HepG2 (cell line): ENCODE data around the gene C14orf93. TPM values are rescaled to one million over a fixed set of nuclear protein-coding genes. Genes with fewer than 3 reads are reported as not detected.

Experiments used
- ATF1 ChIP-seq: IDR thresholded peaks from 2 replicates; pipeline ENCODE4 v1.6.1; 2016; ENCODE audit warnings: mild to moderate bottlenecking, control low read depth
- ATRX ChIP-seq: sonication (generic); formaldehyde crosslinking; IDR thresholded peaks from 2 replicates; pipeline ENCODE4 v1.4.0; 2020; ENCODE audit warnings: missing genetic modification reagents, borderline replicate concordance
- BORCS8-MEF2B ChIP-seq: sonication (generic); formaldehyde crosslinking; IDR thresholded peaks from 2 replicates; pipeline ENCODE4 v1.8.0; 2022; ENCODE audit warnings: mild to moderate bottlenecking, missing genetic modification reagents
- FOXO1 ChIP-seq: sonication (generic); formaldehyde crosslinking; IDR thresholded peaks from 2 replicates; pipeline ENCODE4 v1.4.0; 2020; ENCODE audit warnings: missing genetic modification reagents
- GFI1 ChIP-seq: sonication (generic); formaldehyde crosslinking; IDR thresholded peaks from 2 replicates; pipeline ENCODE4 v1.5.0; 2020; ENCODE audit warnings: missing genetic modification reagents, mild to moderate bottlenecking, borderline replicate concordance
- MTA1 ChIP-seq: sonication (generic); formaldehyde crosslinking; IDR thresholded peaks from 2 replicates; pipeline ENCODE4 v1.4.0; 2020; ENCODE audit warnings: missing genetic modification reagents, mild to moderate bottlenecking, borderline replicate concordance
- NCOA2 ChIP-seq: sonication (generic); formaldehyde crosslinking; IDR thresholded peaks from 2 replicates; pipeline ENCODE4 v1.8.0; 2022; ENCODE audit warnings: inconsistent platforms
- POLR2A ChIP-seq, 2 experiments: IDR thresholded peaks; 2 replicates each; pipeline ENCODE4 v1.6.1; 2011; ENCODE audit warnings: low read depth in 2 of 2, low read length in 2 of 2, mild to moderate bottlenecking in 1 of 2, moderate library complexity in 1 of 2; ENCODE audit not compliant: insufficient read depth in 1 of 2
- POLR2G ChIP-seq: fragments of 200-400 bp; formaldehyde crosslinking; IDR thresholded peaks from 2 replicates; pipeline ENCODE4 v1.6.1; 2018; ENCODE audit warnings: mild to moderate bottlenecking, low read depth, low read length, moderate library complexity
- RBM22 ChIP-seq: fragments of 200-400 bp; formaldehyde crosslinking; optimal IDR thresholded peaks from 2 replicates; pipeline ENCODE3; 2017; ENCODE audit warnings: mild to moderate bottlenecking, low read length, moderate library complexity
- REPIN1 ChIP-seq: sonication (generic); formaldehyde crosslinking; IDR thresholded peaks from 2 replicates; pipeline ENCODE4 v1.8.0; 2022; ENCODE audit warnings: missing genetic modification reagents, low read depth, mild to moderate bottlenecking, borderline replicate concordance
- SIX1 ChIP-seq: sonication (generic); formaldehyde crosslinking; IDR thresholded peaks from 2 replicates; pipeline ENCODE4 v1.4.0; 2020; ENCODE audit warnings: missing genetic modification reagents, borderline replicate concordance
- SMAD3 ChIP-seq: sonication (generic); formaldehyde crosslinking; IDR thresholded peaks from 2 replicates; pipeline ENCODE4 v1.4.0; 2020; ENCODE audit warnings: missing genetic modification reagents
- ZFAT ChIP-seq: sonication (generic); formaldehyde crosslinking; conservative IDR thresholded peaks from 2 replicates; pipeline ENCODE4 v1.8.1; 2023; ENCODE audit warnings: missing genetic modification reagents, inconsistent platforms
- ZIK1 ChIP-seq: sonication (generic); formaldehyde crosslinking; IDR thresholded peaks from 2 replicates; pipeline ENCODE4 v1.5.0; 2020; ENCODE audit warnings: mild to moderate bottlenecking, low read depth, missing genetic modification reagents, borderline replicate concordance
- ZNF264 ChIP-seq: sonication (generic); formaldehyde crosslinking; IDR thresholded peaks from 2 replicates; pipeline ENCODE4 v1.4.0; 2020; ENCODE audit warnings: missing genetic modification reagents
- ZNF274 ChIP-seq: sonication (generic); formaldehyde crosslinking; IDR thresholded peaks from 2 replicates; pipeline ENCODE4 v1.5.1; 2020; ENCODE audit warnings: mild to moderate bottlenecking, missing genetic modification reagents
- ZNF547 ChIP-seq: sonication (generic); formaldehyde crosslinking; IDR thresholded peaks from 2 replicates; pipeline ENCODE4 v1.5.1; 2020; ENCODE audit warnings: mild to moderate bottlenecking, missing genetic modification reagents
- ZNF615 ChIP-seq: sonication (generic); formaldehyde crosslinking; IDR thresholded peaks from 2 replicates; pipeline ENCODE4 v1.5.0; 2020; ENCODE audit warnings: mild to moderate bottlenecking, missing genetic modification reagents, borderline replicate concordance
- ZNF747 ChIP-seq: sonication (generic); formaldehyde crosslinking; IDR thresholded peaks from 2 replicates; pipeline ENCODE4 v1.8.1; 2023; ENCODE audit warnings: missing genetic modification reagents, mild to moderate bottlenecking, borderline replicate concordance
- ZZZ3 ChIP-seq: sonication (generic); formaldehyde crosslinking; IDR thresholded peaks from 2 replicates; pipeline ENCODE4 v1.4.0; 2020; ENCODE audit warnings: missing genetic modification reagents, mild to moderate bottlenecking, borderline replicate concordance
- polyA plus RNA-seq, 8 experiments: library from polyadenylated mRNA; depleted of rRNA in 3 of 8; stranded (reverse) in 7 of 8; unstranded in 1 of 8; fragments of >200 nt; fragmentation: Illumina TruSeq in 4 of 8; extraction: Trizol in 4 of 8; gene quantifications; 2 replicates each; pipeline versions ENCODE4 v1.2.1 to v1.2.3, GENCODE V29; 2011 to 2016; ENCODE audit warnings: low read depth in 4 of 8, missing spikeins in 1 of 8, mixed read lengths in 1 of 8; ENCODE audit not compliant: insufficient read depth in 1 of 8
- total RNA-seq, 5 experiments: library from RNA; depleted of rRNA; stranded (reverse); fragments of >200 nt; fragmentation: Illumina TruSeq; extraction: Trizol; gene quantifications; 2 replicates each; pipeline ENCODE4 v1.2.3, GENCODE V29; 2016; ENCODE audit warnings: low read depth in 1 of 5
- TF ChIP-seq, protein P1 (sequence below): sonication (generic); formaldehyde crosslinking; IDR thresholded peaks from 2 replicates; pipeline ENCODE4 v1.4.0; 2020; ENCODE audit warnings: missing genetic modification reagents, borderline replicate concordance
- TF ChIP-seq, protein P2 (sequence below): sonication (generic); formaldehyde crosslinking; IDR thresholded peaks from 2 replicates; pipeline ENCODE4 v1.8.0; 2022; ENCODE audit warnings: mild to moderate bottlenecking, missing genetic modification reagents, borderline replicate concordance
- TF ChIP-seq, protein P3 (sequence below): sonication (generic); formaldehyde crosslinking; IDR thresholded peaks from 2 replicates; pipeline ENCODE4 v1.5.0; 2020; ENCODE audit warnings: missing genetic modification reagents
- TF ChIP-seq, protein P4 (sequence below): sonication (generic); formaldehyde crosslinking; IDR thresholded peaks from 2 replicates; pipeline ENCODE4 v1.8.0; 2023; ENCODE audit warnings: mild to moderate bottlenecking, missing genetic modification reagents

C14orf93 gene
- total and polyA plus RNA-seq, 2 of the 13 experiments (the other 11 are each of a cell fraction or from before 2014, with no cell fraction given), result 11.4 to 22.5 TPM

DNA sequence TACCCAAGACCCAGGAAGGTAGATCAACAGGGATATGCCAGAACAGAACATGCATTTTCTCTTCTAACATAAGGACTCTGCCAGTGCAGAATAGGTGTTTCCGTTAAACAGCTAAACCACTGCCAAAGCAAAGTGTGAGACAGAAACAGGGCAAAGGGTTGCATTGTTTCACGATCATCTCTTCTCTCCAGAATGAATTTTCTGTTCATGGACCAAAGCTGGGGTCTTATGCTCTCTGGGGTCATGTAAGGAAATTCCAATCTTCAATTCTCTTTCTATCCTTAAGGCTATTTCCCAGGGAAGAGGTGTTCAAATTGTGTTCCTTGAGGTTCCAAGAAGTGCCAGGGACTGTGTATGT, 13.8 kb upstream of the C14orf93 start (continued):
- TF ChIP-seq ATF1, result no peak
- no peak for TF ChIP-seq BORCS8-MEF2B (CRISPR knock-in tag)
- TF ChIP-seq ZFAT (CRISPR knock-in tag), result no peak
- TF ChIP-seq POLR2G, result peak; percentile 50
- no peak for TF ChIP-seq ATRX (CRISPR knock-in tag)
- no peak for TF ChIP-seq SMAD3 (CRISPR knock-in tag)
- no peak for TF ChIP-seq ZNF274 (CRISPR knock-in tag)
- no peak for TF ChIP-seq FOXO1 (CRISPR knock-in tag)
- TF ChIP-seq, protein P1, sequence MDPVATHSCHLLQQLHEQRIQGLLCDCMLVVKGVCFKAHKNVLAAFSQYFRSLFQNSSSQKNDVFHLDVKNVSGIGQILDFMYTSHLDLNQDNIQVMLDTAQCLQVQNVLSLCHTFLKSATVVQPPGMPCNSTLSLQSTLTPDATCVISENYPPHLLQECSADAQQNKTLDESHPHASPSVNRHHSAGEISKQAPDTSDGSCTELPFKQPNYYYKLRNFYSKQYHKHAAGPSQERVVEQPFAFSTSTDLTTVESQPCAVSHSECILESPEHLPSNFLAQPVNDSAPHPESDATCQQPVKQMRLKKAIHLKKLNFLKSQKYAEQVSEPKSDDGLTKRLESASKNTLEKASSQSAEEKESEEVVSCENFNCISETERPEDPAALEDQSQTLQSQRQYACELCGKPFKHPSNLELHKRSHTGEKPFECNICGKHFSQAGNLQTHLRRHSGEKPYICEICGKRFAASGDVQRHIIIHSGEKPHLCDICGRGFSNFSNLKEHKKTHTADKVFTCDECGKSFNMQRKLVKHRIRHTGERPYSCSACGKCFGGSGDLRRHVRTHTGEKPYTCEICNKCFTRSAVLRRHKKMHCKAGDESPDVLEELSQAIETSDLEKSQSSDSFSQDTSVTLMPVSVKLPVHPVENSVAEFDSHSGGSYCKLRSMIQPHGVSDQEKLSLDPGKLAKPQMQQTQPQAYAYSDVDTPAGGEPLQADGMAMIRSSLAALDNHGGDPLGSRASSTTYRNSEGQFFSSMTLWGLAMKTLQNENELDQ (CRISPR knock-in tag), result no peak
- no peak for TF ChIP-seq MTA1 (CRISPR knock-in tag)
- TF ChIP-seq ZNF547 (CRISPR knock-in tag), result 0 out of 2 replicates have a peak, but pooled peaks have one; percentile 10
- TF ChIP-seq, protein P2, sequence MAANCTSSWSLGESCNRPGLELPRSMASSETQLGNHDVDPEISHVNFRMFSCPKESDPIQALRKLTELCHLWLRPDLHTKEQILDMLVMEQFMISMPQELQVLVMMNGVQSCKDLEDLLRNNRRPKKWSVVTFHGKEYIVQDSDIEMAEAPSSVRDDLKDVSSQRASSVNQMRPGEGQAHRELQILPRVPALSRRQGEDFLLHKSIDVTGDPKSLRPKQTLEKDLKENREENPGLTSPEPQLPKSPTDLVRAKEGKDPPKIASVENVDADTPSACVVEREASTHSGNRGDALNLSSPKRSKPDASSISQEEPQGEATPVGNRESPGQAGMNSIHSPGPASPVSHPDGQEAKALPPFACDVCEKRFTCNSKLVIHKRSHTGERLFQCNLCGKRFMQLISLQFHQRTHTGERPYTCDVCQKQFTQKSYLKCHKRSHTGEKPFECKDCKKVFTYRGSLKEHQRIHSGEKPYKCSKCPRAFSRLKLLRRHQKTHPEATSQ (CRISPR knock-in tag), result no peak
- no peak for TF ChIP-seq ZIK1 (CRISPR knock-in tag)
- no peak for TF ChIP-seq REPIN1 (CRISPR knock-in tag)
- TF ChIP-seq POLR2A (IDR thresholded peaks at IDR 0.05; ENCODE audit: insufficient read depth in 1 of 2, low read depth in 2 of 2, low read length in 2 of 2), result peak in 1 of 2 experiments; percentile 47; a peak in 3 of 4 replicates
- TF ChIP-seq, protein P3, sequence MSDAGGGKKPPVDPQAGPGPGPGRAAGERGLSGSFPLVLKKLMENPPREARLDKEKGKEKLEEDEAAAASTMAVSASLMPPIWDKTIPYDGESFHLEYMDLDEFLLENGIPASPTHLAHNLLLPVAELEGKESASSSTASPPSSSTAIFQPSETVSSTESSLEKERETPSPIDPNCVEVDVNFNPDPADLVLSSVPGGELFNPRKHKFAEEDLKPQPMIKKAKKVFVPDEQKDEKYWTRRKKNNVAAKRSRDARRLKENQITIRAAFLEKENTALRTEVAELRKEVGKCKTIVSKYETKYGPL, result no peak
- TF ChIP-seq RBM22, result peak; percentile 72
- TF ChIP-seq ZNF615, result peak; percentile 71; the same call in 1 of the 2 replicates
- TF ChIP-seq GFI1 (CRISPR knock-in tag), result peak; percentile 35; the same call in 1 of the 2 replicates
- no peak for TF ChIP-seq SIX1
- TF ChIP-seq NCOA2 (CRISPR knock-in tag), result no peak
- no peak for TF ChIP-seq ZZZ3 (CRISPR knock-in tag)
- no peak for TF ChIP-seq ZNF747 (CRISPR knock-in tag)
- TF ChIP-seq, protein P4, sequence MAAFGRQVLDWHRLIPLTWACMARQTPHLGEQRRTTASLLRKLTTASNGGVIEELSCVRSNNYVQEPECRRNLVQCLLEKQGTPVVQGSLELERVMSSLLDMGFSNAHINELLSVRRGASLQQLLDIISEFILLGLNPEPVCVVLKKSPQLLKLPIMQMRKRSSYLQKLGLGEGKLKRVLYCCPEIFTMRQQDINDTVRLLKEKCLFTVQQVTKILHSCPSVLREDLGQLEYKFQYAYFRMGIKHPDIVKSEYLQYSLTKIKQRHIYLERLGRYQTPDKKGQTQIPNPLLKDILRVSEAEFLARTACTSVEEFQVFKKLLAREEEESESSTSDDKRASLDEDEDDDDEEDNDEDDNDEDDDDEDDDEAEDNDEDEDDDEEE (CRISPR knock-in tag), result no peak
- TF ChIP-seq ZNF264 (CRISPR knock-in tag), result no peak
